HFF-Myc (cell line): ENCODE measurements around the gene VEGFC.

Experiments
- DNase-seq: peaks from one replicate; pipeline ENCODE4 v3.0.0-alpha.2; 2011; ENCODE audit warnings: low read depth; ENCODE audit errors: extremely low read depth
- H3K4me3 ChIP-seq: replicated peaks from 2 replicates; pipeline ENCODE4 v1.5.1; 2011; ENCODE audit warnings: low read depth, mild to moderate bottlenecking, control low read depth, low read length
- TF ChIP-seq, protein P1 (sequence below): IDR thresholded peaks from 2 replicates; pipeline ENCODE4 v1.5.1; 2012; ENCODE audit warnings: mild to moderate bottlenecking, low read depth, low read length, control low read depth; ENCODE audit errors: missing control alignments

Gene VEGFC

GRCh38 chr4:176680668-176681180, 112.0 kb downstream of the VEGFC start:
- no peak overlapping the region for H3K4me3 ChIP-seq
- DNase-seq = no peak
- TF ChIP-seq, protein P1, sequence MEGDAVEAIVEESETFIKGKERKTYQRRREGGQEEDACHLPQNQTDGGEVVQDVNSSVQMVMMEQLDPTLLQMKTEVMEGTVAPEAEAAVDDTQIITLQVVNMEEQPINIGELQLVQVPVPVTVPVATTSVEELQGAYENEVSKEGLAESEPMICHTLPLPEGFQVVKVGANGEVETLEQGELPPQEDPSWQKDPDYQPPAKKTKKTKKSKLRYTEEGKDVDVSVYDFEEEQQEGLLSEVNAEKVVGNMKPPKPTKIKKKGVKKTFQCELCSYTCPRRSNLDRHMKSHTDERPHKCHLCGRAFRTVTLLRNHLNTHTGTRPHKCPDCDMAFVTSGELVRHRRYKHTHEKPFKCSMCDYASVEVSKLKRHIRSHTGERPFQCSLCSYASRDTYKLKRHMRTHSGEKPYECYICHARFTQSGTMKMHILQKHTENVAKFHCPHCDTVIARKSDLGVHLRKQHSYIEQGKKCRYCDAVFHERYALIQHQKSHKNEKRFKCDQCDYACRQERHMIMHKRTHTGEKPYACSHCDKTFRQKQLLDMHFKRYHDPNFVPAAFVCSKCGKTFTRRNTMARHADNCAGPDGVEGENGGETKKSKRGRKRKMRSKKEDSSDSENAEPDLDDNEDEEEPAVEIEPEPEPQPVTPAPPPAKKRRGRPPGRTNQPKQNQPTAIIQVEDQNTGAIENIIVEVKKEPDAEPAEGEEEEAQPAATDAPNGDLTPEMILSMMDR = no peak

- TF ChIP-seq, protein P1 = no peak
- H3K4me3 ChIP-seq = no peak overlapping the region
- no peak for DNase-seq
Measured at GRCh38 chr4:176676901-176677300, 115.8 kb downstream of the VEGFC start.

DNA sequence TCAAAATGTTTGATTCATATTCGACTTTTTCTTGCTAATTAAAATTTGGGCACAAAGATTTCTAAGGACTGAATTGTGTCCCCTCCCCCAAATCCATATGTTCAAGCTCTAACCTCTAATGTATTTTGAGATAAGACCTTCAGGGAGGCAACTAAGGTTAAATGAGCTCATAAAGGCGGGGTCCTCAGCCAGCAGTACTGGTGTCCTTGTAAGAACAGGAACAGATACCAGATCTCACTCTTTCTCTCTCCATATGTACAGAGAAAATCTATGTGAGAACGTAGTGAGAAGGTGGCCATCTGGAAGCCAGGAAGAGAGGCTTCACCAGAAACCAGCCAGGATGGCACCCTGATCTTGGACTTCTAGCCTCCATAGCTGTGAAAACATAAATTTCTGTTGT, 116.9 kb downstream of the VEGFC start:
- no peak for DNase-seq
- no peak overlapping the region for H3K4me3 ChIP-seq
- TF ChIP-seq, protein P1 = no peak

DNA sequence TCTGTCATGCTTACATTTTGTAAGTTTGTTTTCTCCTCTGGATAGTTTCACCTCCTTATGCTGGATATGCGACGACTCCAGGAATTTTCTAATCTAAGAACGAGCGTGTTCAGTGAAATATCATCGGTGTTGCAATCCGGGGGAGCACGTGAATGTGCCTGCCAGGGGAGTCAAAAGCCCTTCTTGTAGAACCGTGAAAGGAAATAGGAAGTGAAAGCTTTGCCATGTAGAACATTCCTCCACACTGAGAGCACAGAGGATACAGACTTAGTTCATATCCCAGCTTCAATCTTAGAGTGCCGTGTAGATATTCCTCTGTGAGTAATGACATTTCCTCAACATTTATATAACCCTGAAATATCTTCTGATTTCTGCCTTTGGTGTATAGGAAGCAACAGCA, 121.2 kb downstream of the VEGFC start:
- DNase-seq = no peak
- TF ChIP-seq, protein P1 = no peak
- H3K4me3 ChIP-seq = no peak overlapping the region

DNA sequence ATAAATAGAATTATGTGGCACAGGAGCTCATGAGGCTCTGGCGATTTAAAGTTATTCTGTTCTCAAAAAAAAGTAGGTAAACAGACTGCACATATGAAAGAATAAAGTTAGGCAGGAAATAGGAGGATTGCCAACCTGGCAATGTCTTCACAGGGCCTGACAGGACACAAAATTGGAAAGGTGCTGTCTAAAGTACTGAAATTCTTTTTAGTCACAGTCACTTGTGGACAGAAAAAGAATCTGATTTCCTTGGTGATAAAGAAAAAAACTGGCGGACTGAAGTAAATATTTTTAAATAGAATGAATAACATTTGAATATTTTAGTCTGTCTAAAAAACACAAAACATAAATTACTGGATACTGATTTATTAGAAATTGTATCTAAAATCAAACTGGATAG, 124.4 kb downstream of the VEGFC start:
- no peak for DNase-seq
- H3K4me3 ChIP-seq = no peak overlapping the region
- TF ChIP-seq, protein P1 = no peak

DNA sequence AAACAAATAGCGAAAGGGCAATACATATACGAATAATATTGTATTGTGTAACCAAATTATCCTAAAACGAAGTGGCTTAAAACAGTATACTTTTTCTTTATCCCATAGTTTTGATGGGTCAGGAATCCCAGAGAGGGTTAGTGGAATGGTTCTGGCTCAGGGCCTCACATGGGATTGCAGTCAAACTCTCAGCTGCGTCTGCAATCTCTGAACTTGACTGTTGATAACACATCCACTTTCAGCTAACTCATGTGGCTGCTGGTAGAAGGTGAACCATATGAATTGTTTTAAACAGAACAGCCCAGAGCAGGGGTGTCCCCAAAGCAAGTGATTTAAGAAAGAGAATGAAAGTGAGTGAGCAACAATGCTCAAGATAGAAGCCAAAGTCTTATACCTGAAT, 127.8 kb downstream of the VEGFC start:
- DNase-seq = no peak
- TF ChIP-seq, protein P1 = no peak
- no peak overlapping the region for H3K4me3 ChIP-seq

DNA sequence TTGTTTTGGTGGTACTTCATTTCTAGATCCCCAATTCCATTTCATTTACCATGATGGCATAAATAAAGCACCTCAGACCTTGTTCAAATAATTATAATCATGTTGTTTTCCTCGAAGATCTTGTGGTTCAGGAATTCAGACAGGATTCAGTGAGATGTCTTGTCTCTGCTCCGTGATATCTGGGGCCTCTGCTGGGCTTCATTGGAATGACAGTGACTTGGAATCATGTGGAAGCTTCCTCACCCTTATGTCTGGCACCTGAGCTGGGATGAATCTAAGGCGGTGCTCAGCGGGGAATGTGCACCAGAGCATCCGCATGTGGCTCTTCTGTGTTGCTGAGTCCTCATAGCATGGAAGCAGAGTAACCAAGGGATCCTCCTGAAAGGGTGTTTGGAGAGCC, 132.2 kb downstream of the VEGFC start:
- DNase-seq = no peak
- TF ChIP-seq, protein P1 = no peak
- H3K4me3 ChIP-seq = no peak overlapping the region
